DND-41 (cell line): ENCODE measurements around the gene SULT2B1.

Experiments
- ATAC-seq: fragments of 200-7000 bp; cut with Tn5 transposase; 3 replicates; pipeline ENCODE4 v1.9.1; 2021; ENCODE audit warnings: low read depth; ENCODE audit not compliant: insufficient read depth
- DNase-seq: peaks from one replicate; pipeline ENCODE4 v3.0.0-alpha.2; 2020
- H2AFZ ChIP-seq: 2 replicates; pipeline ENCODE4 v1.6.0; 2012; ENCODE audit warnings: low read depth, low read length
- H3K27ac ChIP-seq: 2 replicates; pipeline ENCODE4 v1.5.1; 2012; ENCODE audit warnings: low read length, inconsistent platforms
- H3K27me3 ChIP-seq: fragments of 200-600 bp; sonication (generic); 2 replicates; pipeline ENCODE4 v1.6.0; 2012; ENCODE audit warnings: low read length, mild to moderate bottlenecking, inconsistent platforms; ENCODE audit not compliant: insufficient read depth, poor library complexity
- H3K36me3 ChIP-seq: 2 replicates; pipeline ENCODE4 v1.5.1; 2012; ENCODE audit warnings: low read length, inconsistent platforms; ENCODE audit not compliant: insufficient read depth
- H3K4me1 ChIP-seq: 2 replicates; pipeline ENCODE4 v1.5.1; 2012; ENCODE audit warnings: mild to moderate bottlenecking, low read length; ENCODE audit not compliant: insufficient read depth
- H3K4me2 ChIP-seq: 2 replicates; pipeline ENCODE4 v1.6.0; 2012; ENCODE audit warnings: mild to moderate bottlenecking, moderate library complexity, low read length, inconsistent platforms; ENCODE audit not compliant: insufficient read depth
- H3K4me3 ChIP-seq, 2 experiments: fragments of 200-600 bp in 1 of 2; shearing (Covaris generic) in 1 of 2; 2 replicates each; pipeline ENCODE4 v1.5.1; 2012 to 2016; ENCODE audit warnings: inconsistent platforms in 2 of 2, low read length in 2 of 2, mild to moderate bottlenecking in 2 of 2, low read depth in 1 of 2, moderate library complexity in 1 of 2
- H3K79me2 ChIP-seq: 2 replicates; pipeline ENCODE4 v1.6.0; 2012; ENCODE audit warnings: low read length, inconsistent platforms; ENCODE audit not compliant: insufficient read depth
- H3K9ac ChIP-seq: 2 replicates; pipeline ENCODE4 v1.6.0; 2012; ENCODE audit warnings: low read depth, mild to moderate bottlenecking, inconsistent platforms, low read length, moderate library complexity
- H3K9me3 ChIP-seq: 2 replicates; pipeline ENCODE4 v1.5.1; 2012; ENCODE audit warnings: low read length, moderate library complexity, mild to moderate bottlenecking, inconsistent platforms; ENCODE audit not compliant: insufficient read depth, severe bottlenecking
- H4K20me1 ChIP-seq: 2 replicates; pipeline ENCODE4 v1.6.0; 2012; ENCODE audit warnings: low read length; ENCODE audit not compliant: insufficient read depth
- EZH2 ChIP-seq: IDR thresholded peaks from 3 replicates; pipeline ENCODE4 v1.6.1; 2012; ENCODE audit warnings: borderline replicate concordance, low read depth, mild to moderate bottlenecking, moderate library complexity, low read length, inconsistent platforms; ENCODE audit not compliant: severe bottlenecking
- TF ChIP-seq, protein P1 (sequence below): IDR thresholded peaks from 2 replicates; pipeline ENCODE4 v1.5.1; 2012; ENCODE audit warnings: borderline replicate concordance, low read length, moderate library complexity, mild to moderate bottlenecking; ENCODE audit not compliant: poor library complexity, severe bottlenecking; ENCODE audit errors: extremely low read depth

SULT2B1 gene

DNA sequence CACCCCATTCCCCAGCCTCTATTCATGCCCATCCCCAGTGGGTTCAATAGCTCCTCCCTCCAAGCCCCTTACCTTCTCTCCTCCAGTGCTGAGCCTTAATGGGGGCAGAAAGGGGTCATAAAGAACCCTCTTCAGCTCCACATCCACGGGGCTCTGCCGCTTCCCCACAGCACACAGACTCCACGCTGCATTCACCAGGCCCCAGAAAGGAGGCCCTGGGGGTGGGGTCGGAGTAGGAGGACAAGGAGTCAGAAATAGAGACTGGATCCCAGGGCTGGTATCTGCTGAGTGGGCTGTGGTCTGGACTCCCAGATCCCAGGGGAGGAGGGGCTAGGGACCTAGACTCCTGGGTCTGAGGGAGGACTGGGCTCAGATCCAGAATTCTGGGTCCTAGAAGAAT, 92.4 kb downstream of the SULT2B1 start:
- TF ChIP-seq, protein P1, sequence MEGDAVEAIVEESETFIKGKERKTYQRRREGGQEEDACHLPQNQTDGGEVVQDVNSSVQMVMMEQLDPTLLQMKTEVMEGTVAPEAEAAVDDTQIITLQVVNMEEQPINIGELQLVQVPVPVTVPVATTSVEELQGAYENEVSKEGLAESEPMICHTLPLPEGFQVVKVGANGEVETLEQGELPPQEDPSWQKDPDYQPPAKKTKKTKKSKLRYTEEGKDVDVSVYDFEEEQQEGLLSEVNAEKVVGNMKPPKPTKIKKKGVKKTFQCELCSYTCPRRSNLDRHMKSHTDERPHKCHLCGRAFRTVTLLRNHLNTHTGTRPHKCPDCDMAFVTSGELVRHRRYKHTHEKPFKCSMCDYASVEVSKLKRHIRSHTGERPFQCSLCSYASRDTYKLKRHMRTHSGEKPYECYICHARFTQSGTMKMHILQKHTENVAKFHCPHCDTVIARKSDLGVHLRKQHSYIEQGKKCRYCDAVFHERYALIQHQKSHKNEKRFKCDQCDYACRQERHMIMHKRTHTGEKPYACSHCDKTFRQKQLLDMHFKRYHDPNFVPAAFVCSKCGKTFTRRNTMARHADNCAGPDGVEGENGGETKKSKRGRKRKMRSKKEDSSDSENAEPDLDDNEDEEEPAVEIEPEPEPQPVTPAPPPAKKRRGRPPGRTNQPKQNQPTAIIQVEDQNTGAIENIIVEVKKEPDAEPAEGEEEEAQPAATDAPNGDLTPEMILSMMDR: no peak
- TF ChIP-seq EZH2: no peak
- Histone ChIP-seq H3K9me3 (no peaks in the 10 kb centered on the region), H3K4me1 (peaks cover 40% of the 10 kb centered on the region), H3K27ac (no peak overlapping the region), H3K36me3 (no peaks in the 10 kb centered on the region), H4K20me1 (no peaks in the 10 kb centered on the region), H3K27me3 (no peaks in the 10 kb centered on the region), H2AFZ (no peak overlapping the region), H3K9ac (no peak overlapping the region), H3K4me2 (no peak overlapping the region), H3K79me2 (no peaks in the 10 kb centered on the region), H3K4me3 (no peak overlapping the region)
- ATAC-seq: no peak
- no peak for DNase-seq

DNA sequence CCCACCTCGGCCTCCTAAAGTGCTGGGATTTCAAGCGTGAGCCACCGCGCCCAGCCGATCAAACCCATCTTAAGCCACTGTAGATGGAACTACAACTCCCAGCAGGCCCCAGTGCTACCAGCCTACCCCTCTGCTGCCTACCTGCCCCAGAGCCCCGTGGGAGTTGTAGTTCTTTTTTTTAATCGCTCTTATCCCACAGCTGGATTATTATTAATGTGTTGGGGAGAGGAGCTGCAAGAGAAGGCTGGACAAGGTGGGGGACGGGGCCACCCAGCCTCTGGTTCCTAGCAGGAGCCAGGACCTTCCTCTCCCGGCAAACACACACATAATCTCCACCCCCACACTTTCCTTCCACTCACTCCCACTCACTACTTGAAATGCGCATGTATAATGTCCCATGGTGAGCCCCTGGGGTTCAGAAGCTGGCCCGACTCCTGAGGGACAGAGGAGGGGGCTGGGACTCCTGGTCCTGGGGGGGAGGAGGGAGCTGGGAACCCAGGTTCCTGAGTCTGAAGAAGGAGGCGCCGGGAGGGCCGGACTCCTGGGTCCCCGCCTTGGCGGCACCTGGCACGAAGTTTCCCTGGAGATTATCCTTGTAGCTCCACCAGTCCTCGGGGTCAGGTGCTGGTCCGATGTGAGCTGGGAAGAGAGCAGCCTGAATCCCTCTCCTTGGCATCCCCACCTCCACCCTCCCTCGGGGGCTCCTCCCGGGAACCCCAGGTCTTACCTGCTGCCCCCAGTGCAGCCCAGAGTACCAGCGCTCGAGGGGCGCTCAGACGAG, 93.1 kb downstream of the SULT2B1 start:
- peaks cover 45% of the 10 kb centered on the region for H3K4me1 ChIP-seq
- H3K36me3 ChIP-seq: no peaks in the 10 kb centered on the region
- H4K20me1 ChIP-seq: no peaks in the 10 kb centered on the region
- peak overlapping the region; percentile 54; the same call in 1 of the 2 replicates for H3K9ac ChIP-seq
- DNase-seq: peak; percentile 71
- peak overlapping the region; percentile 70 for H3K4me2 ChIP-seq
- TF ChIP-seq, protein P1: no peak
- H3K79me2 ChIP-seq: no peaks in the 10 kb centered on the region
- H2AFZ ChIP-seq: peak overlapping the region; percentile 78; the same call in 1 of the 2 replicates
- ATAC-seq: peak; percentile 57
- H3K27ac ChIP-seq: no peak overlapping the region; the same call in 1 of the 2 replicates
- no peaks in the 10 kb centered on the region for H3K9me3 ChIP-seq
- no peaks in the 10 kb centered on the region for H3K27me3 ChIP-seq
- no peak overlapping the region; a peak in 1 of 4 replicates for H3K4me3 ChIP-seq

DNA sequence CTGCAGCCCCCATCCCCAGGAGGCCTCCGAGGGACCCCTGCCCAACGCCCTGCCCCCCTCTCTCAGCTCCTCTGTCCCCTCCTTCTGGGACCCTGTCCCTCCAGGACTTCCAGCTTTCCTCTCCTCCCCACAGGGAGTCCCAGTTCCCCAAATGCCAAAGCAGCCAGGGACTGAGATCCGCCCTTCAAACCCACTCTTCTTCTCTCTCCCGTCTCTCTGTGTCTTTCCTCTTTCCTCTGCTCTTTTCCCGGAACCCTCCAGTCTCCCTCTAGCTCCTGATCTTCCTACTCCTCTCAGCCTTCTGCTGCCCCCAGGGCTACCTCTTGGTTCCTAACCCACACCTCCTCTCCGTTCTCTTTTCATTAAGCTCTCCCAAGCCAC, 93.6 kb downstream of the SULT2B1 start:
- ATAC-seq (no peak), DNase-seq (no peak)
- no peaks in the 10 kb centered on the region for H3K36me3 ChIP-seq
- H3K79me2 ChIP-seq: no peaks in the 10 kb centered on the region
- no peaks in the 10 kb centered on the region for H3K27me3 ChIP-seq
- H3K4me1 ChIP-seq: peaks cover 45% of the 10 kb centered on the region
- H4K20me1 ChIP-seq: no peaks in the 10 kb centered on the region
- H2AFZ ChIP-seq: peak overlapping the region; percentile 78
- H3K27ac ChIP-seq: peak overlapping the region; percentile 55
- no peaks in the 10 kb centered on the region for H3K9me3 ChIP-seq
- TF ChIP-seq, protein P1: no peak
- no peak for TF ChIP-seq EZH2
- H3K4me2 ChIP-seq: peak overlapping the region; percentile 70
- peak overlapping the region; percentile 54 for H3K9ac ChIP-seq
- peak overlapping the region in 1 of 2 experiments; percentile 54; a peak in 3 of 4 replicates for H3K4me3 ChIP-seq
